HFF-Myc (cell line): ENCODE measurements around the gene ARFRP1.

Source experiments
- DNase-seq: peaks from one replicate; pipeline ENCODE4 v3.0.0-alpha.2; 2011; ENCODE audit warnings: low read depth; ENCODE audit errors: extremely low read depth
- H3K4me3 ChIP-seq: replicated peaks from 2 replicates; pipeline ENCODE4 v1.5.1; 2011; ENCODE audit warnings: low read depth, mild to moderate bottlenecking, control low read depth, low read length
- CTCF ChIP-seq: IDR thresholded peaks from 2 replicates; pipeline ENCODE4 v1.5.1; 2012; ENCODE audit warnings: mild to moderate bottlenecking, low read depth, low read length, control low read depth; ENCODE audit errors: missing control alignments

Gene ARFRP1

DNA sequence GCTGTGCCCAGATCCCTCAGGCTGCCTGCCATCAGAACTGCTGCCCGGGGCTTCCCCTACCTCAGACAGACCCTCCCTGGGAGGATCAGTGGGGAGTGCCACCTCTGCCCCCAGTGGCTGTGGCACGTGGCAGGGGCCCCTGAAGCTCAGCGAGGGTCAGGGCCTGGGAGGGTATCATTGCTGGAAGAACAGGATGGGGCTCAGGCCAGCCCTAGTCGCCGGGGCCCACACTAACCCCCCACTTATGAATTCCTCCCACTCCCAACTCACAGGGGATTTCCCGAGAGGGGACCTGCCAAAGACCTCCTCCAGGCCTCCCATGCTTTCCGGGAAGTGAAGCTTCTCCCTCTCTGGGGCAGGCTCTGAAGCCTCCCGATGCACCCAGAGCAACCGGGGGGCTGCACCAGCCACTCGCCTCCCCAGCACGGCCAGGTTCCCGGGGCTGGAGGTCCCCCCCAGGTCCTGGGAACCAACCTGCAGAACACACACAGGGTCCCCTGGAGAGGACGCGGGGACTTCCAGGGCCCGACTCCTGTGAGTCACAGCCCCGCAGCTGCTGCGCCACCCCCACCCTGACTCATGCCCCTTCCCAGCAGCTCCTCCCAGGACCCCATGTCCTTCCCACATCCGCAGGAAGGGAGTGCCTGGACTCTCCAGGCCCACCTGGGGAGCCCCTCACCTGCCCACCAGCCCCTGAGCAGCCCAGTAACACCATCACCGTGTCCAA, 8.9 kb downstream of the ARFRP1 start:
- TF ChIP-seq CTCF: no peak
- peak overlapping the region; percentile 15 for H3K4me3 ChIP-seq
- DNase-seq: peak; percentile 67

DNA sequence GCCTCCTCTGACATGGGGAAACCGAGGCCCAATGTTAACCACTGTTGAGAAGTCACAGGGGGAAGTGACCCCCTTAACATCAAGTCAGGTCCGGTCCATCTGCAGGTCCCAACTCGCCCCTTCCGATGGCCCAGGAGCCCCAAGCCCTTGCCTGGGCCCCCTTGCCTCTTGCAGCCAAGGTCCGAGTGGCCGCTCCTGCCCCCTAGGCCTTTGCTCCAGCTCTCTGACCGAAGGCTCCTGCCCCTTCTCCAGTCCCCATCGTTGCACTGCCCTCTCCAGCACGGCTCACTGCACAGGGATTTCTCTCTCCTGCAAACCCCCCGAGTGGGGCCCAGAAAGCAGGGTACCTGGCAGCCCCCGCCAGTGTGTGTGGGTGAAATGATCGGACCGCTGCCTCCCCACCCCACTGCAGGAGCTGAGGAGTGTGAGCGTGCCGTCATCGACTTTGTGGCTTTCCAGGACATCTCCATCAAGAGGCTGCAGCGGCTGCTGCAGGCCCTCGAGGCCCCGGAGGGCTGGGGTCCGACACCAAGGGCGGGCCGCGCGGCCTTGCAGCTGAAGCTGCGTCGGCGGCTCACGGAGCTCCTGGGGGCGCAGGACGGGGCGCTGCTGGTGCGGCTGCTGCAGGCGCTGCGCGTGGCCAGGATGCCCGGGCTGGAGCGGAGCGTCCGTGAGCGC, 9.8 kb downstream of the ARFRP1 start:
- H3K4me3 ChIP-seq: peak overlapping the region; percentile 26
- no peak for DNase-seq

GRCh38 chr20:63697357-63697867, 10.4 kb downstream of the ARFRP1 start:
- no peak for TF ChIP-seq CTCF
- DNase-seq: no peak
- peak overlapping the region; percentile 26 for H3K4me3 ChIP-seq

More for the DNA sequence above, 9.8 kb downstream of the ARFRP1 start:
- no peak for TF ChIP-seq CTCF

DNA sequence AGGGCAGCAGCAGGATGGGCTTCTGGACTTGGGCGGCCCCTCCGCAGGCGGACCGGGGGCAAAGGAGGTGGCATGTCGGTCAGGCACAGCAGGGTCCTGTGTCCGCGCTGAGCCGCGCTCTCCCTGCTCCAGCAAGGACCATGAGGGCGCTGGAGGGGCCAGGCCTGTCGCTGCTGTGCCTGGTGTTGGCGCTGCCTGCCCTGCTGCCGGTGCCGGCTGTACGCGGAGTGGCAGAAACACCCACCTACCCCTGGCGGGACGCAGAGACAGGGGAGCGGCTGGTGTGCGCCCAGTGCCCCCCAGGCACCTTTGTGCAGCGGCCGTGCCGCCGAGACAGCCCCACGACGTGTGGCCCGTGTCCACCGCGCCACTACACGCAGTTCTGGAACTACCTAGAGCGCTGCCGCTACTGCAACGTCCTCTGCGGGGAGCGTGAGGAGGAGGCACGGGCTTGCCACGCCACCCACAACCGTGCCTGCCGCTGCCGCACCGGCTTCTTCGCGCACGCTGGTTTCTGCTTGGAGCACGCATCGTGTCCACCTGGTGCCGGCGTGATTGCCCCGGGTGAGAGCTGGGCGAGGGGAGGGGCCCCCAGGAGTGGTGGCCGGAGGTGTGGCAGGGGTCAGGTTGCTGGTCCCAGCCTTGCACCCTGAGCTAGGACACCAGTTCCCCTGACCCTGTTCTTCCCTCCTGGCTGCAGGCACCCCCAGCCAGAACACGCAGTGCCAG, 11.0 kb downstream of the ARFRP1 start, which contains the start of gene TNFRSF6B:
Gene TNFRSF6B, plus strand, starts transcription at position 25 of the 729 bp plus-strand sequence. Its CDS starts 116 bp downstream, at position 141.
- no peak for TF ChIP-seq CTCF
- H3K4me3 ChIP-seq: peak within 1 kb of the TSS; percentile 26
- DNase-seq: no peak

DNA sequence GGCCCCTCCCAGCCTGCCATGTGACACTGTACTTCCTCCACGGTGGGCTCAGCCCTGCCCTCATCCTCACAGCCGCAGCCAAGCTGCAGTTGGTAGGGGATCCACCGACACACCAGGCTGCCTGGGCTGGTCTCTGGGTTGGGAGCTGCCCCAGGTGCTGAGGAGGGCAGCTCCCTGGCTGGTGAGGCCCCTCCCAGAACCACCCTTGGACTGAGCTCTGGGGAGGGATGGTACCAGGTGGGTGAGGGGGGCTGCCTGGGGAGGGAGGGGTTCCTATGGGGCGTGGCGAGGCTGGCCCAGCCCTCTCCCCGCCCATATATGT, 11.5 kb downstream of the ARFRP1 start:
- DNase-seq: no peak
- no peak for TF ChIP-seq CTCF

GRCh38 chr20:63695424-63696305, 12.1 kb downstream of the ARFRP1 start:
- no peak overlapping the region for H3K4me3 ChIP-seq
- DNase-seq: no peak

More for the DNA sequence above, 11.5 kb downstream of the ARFRP1 start:
- peak overlapping the region; percentile 26 for H3K4me3 ChIP-seq

More at GRCh38 chr20:63695424-63696305, 12.1 kb downstream of the ARFRP1 start:
- TF ChIP-seq CTCF: no peak
